GM19395 (cell line): Measurements from ENCODE around the gene BBS2.
A peak's percentile ranks its signal among the peaks of the same experiment; 100 is the strongest.

Experiments used
- ATAC-seq: cut with Tn5 transposase; IDR thresholded peaks from one replicate; pipeline ENCODE4 v1.9.1; 2021; ENCODE audit warnings: mild to moderate bottlenecking, moderate library complexity; ENCODE audit not compliant: unreplicated experiment

The BBS2 gene, protein sequence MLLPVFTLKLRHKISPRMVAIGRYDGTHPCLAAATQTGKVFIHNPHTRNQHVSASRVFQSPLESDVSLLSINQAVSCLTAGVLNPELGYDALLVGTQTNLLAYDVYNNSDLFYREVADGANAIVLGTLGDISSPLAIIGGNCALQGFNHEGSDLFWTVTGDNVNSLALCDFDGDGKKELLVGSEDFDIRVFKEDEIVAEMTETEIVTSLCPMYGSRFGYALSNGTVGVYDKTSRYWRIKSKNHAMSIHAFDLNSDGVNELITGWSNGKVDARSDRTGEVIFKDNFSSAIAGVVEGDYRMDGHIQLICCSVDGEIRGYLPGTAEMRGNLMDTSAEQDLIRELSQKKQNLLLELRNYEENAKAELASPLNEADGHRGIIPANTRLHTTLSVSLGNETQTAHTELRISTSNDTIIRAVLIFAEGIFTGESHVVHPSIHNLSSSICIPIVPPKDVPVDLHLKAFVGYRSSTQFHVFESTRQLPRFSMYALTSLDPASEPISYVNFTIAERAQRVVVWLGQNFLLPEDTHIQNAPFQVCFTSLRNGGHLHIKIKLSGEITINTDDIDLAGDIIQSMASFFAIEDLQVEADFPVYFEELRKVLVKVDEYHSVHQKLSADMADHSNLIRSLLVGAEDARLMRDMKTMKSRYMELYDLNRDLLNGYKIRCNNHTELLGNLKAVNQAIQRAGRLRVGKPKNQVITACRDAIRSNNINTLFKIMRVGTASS

DNA sequence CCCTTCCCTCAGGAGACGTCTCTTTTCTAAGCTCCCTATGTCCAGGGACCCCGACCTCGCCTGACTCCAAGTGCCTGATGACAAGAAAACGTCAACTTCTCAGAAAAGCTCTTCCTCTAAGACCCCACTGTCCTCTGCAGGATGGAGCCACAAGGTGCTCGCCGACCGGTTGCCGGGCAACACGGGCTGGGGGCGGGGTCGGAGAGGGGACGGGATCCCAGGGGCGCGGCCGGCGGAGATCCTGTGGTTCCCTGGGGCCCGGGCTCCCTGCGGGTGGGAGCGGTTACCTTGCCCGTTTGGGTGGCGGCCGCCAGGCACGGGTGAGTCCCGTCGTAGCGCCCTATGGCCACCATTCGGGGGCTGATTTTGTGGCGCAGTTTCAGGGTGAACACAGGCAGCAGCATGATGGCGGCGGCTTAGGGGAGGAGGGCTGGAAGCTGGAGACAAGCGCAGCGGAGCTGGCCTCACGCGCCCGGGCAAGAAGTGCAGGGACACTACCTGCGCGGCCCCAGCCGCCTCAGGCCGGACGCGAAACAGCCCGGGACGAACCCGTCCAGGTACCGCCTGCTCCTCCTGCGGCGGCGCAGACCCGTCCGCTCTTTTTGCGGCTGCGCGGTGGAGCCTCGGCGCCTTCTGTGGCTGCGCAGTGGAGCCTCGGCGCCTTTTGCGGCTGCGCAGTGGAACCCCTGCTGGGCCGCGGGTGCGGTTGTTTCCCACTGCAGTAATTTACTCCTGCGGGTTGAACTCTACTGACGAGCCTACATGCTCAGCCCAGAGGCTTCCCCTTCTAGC lies at the start of gene BBS2:
TSS of gene BBS2 (minus strand) at position 566 of the 792 bp plus-strand sequence. CDS start at position 404, 162 bp downstream.
- peak; percentile 87 for ATAC-seq

DNA sequence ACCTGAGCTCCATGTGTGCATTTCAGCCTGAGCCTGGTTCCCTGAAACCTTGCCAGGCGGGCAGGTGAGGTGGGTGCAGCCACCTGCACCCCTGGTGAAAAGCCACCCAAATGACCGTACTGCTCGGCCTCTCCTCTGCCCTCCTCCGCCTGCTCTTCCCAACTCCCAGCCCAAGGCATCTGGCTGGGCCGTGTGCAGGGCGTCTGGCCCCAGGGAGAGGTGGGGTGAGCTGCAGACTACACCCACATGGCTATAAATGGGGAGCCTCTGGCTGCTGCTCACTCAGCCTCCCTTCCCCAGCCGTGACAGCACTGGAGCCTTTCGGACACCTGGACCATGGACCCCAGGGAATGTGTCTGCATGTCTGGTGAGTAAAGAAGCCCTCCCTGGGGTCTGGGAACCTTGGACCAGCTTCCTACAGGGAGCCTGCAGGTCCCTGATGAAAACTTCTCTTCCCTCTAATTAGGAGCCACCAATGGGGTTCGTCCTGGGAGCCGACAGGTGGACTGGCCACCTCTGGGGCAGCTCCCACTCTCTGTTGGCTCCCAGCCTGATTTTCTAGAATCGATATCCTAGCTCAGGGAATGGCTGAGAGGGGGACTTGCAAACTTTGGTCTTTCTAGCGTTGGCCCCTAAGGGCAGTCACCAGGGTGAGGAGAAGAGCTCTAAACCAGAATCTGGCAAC lies 45.1 kb upstream of the BBS2 start, which contains the start of gene MT4:
TSS of gene MT4 (plus strand) at position 281 of the 685 bp plus-strand sequence. CDS start at position 337, 56 bp downstream.
- no peak for ATAC-seq

DNA sequence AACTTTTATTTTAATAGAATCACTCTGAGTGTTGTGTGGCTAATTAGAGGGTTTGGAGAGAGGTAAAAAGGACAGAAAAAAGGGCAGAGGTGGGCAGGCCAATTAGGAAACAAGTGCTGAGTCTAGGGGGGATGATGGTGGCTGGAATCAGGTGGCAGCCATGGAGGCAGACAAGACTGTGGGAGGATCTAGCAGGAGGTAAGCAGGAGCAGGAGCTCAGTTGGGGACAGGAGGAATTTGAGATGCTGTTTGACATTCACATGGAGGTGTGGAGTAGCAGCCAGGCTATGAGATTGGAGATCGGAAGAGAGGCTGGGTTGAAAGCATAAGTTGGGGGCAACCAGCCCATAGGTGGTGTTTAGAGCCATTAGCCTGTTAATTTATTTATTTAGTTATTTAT lies 41.3 kb upstream of the BBS2 start:
- ATAC-seq: no peak

DNA sequence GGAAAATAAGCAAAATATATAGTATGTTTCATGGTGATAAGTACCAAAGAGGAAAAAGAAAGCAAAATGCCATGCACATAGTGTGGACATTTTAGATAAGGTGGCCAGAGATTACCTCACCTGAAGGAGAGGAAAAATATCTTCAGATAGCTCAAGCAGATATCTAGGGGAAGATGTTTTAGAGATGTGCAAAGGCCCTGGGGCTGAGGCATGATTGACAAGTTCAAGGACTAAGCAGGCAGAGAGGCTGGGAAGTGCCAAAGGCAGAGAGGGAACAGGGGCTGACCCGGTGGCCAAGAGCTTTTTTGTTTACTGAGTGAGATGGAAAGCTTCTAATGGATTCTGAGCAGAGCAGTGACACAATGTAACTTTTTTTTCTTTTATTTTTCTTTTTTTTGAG lies 40.6 kb upstream of the BBS2 start:
- ATAC-seq: no peak

DNA sequence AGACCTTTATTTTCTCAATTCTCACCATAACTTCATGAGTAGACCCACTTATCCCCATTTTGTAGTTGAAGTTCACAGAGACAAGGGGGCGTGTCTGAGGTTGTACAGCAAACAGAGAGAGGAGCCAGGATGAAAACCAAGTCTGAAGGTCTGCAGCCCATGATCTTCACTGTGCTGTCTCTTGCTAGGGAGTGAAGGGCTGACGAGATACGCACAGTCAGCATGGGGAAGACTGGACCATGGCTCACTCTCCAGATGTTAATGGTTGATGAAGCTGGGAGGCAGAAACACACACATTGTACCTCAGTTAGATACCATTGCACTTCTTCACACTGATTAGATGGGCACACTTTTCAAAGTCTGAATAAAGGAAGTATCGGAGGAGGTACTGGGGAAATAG lies 39.3 kb upstream of the BBS2 start:
- no peak for ATAC-seq

DNA sequence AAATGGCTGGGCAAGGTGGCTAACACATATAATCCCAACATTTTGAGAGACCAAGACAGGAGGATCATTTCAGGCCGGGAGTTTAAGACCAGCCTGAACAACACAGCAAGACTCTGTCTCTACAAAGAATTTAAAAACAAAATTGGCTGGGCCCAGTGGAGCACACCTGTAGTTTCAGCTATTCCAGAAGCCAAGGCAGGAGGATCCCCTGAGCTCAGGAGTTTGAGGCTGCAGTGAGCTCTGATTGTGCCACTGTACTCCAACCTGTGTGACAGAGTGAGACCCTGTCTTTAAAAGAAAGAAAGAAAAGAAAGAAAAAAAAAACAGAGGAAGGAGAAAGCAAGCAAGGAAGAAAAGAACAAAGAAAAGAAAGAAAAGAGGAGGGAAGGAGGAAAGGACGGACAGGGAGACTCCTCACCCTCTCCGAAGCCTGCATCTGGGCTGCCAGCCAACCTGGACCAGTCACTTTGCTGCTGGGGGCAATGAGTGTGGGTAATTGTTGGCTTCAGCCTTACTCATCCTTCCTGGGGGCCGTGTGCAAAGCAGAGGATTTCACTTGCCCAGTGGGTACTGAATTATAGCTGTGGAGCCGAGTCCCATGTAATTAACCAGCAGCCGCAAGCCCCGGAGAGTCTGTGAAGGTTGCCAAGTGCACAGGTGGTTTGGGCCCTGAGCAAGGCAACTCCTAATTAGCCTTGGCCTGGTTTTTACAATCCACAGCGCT lies 38.4 kb upstream of the BBS2 start:
- no peak for ATAC-seq

DNA sequence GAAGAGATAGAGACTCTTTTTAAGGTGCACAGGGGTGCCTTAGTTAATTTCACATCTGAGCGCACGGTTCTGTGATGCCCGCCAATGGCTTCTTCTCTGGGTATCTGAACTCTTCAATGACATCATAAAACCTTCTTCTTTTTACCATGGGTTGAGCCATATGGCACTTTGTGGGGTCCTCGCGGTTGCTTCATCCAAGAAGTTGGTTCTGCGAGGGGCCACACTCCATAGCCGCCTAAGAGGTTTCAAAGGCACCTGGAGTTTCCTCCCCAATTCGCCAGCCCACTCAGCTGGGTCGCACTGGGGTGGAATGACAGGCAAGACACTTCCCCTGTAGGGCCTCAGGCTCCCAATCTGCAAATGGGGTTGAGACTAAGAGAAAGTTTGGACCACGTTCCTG lies 34.6 kb upstream of the BBS2 start:
- ATAC-seq: no peak

DNA sequence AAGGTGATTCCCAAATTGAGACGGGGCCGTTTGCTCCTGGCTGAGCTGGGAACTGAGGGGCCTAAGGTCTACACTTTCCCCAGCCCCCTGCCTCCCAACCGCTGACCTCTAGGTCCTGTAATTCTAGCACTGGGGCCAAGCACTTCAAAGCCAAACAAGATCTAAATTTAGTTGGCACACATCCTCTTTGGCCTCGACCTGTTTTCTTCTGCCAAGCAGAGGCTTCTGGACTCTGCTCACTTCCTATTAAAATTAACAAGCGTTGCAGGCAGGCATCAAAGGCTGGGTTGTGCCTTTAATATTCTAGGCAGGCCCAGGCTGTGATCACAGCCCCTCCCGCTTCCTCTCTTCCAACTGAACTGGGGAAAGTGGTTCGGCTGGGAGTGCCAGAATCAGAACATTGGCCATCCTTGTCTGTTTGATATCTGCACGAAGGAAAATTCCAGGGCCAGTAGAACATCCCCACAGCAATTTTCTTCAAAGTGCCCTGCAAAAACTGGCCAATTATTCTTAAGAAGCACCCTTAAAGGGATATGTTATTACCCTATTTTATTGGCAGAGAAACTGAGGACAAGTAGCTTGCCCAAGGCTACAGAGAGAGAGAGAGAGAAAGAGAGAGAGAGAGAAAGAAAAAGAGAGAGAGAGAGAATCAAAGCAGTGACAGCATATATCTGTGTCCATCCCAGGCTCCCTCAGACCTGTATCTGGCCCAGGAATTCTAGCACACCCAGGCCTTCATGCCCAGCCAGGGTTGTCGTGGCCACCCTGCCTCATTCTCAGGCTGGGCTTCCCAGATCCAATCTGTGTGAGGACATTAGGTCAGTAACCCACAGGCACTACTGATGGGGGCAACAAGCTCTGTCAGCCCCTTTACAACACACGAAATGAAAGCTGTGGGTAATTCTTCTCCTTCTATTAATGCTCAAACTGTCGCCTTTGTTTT lies 32.2 kb upstream of the BBS2 start:
- no peak for ATAC-seq

DNA sequence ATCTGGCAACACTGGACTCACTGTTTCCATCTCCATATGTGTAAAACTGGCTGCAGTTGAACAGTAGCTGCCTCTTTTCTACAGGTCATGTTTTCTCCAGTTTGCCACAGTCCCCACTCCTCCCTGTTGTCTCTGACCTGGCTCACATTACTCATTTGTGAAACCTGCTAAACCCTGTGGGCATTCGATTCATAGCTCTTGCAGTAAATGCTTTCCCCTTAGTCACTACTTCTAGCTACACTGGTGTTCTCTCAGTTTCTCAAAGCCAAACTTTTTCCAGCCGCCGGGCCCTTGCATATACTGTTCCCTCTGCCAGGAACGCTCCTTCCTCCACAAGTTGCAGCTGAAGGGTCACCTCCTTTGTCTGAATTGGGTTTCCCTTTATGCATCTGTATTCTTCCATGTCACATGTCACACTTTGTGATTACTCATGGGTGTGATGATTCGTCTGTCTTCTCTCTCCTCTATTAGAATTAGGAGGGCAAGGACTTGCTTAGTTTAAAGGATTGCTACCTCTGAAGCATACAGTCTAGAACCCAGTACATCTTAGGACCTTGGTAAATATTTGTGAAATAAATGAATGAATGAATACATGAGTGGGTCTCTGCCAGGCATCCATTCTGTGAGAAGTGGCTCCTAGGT lies 30.0 kb upstream of the BBS2 start:
- ATAC-seq: no peak

DNA sequence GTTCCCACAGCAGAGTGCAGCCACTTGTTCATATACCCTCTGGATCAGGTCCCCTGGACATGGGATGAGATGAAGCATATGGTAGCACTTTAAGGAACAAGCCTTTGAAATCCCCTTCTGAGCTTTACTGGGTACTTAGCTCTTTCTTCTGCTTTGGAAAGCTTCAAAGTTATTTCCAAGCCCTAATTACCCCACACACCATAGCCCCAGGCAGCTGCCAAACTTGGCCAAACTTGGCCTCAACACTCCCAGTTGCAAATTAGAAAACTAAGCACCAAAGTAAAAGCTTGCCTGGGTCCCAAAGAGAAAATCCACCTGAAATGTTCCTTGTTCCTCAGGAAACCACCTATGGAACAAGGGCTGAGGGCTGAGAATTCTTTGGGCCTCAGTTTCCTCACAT lies 29.3 kb upstream of the BBS2 start:
- ATAC-seq: no peak

DNA sequence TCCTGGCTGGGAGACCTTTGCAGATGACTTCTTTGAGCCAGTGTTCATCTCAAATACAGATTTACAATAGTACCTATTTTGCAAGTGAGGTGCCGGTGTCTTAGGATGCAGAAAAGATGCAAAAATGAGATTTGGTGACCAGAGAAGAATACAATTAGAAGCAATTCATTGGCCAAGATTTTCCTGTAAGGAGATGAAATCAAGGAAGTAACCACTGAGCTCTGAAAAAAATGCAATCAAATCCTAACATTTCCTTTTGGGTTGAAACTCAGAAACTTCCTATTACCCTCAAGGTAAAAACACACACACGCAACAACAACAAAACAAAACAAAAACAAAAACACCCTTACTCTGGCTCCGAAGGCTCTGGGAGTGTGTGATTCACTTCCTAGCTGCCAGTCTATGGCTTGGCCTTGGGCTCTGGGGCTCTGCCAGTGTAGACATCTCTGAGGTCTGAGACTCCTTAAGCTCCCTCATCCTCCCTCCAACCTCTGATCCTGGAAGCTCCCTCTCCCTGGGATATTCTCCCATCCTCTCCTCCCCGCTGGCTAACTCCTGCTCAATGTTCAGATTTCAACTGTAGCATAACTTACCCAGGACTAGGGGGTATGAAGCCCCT lies 28.2 kb upstream of the BBS2 start:
- ATAC-seq: no peak

DNA sequence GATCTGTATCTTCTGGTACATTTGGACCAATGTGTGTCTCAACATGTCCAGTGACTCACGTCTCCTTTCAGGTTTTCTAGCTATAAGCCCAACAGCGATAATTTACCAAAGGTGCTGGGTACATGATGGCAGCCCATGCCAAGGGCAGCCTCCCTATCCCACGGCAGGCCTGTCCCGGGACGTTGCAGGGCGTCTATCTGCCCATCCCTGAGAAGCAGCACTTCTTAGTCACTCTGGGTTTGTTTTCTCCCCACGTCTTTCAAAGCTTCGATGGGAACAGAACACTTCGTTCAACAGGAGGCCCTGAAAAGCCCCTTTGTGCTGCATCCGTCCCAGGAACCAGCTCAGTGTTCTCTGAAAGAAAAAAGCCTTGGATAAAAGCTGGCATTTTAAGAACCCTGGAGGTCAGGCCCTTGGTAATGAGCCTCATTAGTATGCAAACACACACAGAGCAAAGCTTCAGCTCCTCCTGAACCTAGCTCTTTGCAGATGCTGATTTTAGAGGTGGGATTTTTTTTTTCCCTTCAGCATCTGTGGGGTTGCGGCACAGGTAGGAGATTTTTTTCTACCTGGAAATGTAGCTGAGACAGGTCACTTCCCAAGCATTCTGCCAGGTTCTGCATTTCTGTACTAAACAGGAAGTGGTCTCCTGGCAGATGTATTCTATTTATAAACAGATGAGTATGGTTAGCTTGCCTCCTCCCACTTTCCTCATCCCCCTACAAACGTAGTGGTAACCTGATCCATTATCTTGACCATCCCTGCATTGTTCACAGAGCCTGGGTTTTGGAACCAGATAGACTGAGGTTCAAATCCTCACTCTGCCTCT lies 27.5 kb upstream of the BBS2 start:
- ATAC-seq: no peak

DNA sequence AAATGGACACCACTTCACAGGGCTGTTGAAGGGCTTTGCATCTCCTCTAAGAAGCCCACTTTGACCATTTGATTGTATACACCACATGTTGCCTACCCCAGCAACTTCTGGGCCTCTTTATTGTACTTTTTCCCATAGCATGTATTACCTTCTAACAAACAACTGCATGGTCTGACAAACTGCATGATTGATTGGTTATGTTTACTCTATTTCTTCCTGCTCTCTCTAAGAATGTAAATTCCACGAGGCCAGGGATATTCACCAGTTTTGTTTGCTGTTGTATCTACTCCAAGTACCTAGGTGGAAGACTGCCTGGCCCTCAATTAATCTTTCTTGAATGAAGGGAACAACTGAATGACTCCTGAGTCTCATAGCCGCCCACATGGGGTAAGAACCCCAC lies 22.2 kb upstream of the BBS2 start:
- no peak for ATAC-seq

DNA sequence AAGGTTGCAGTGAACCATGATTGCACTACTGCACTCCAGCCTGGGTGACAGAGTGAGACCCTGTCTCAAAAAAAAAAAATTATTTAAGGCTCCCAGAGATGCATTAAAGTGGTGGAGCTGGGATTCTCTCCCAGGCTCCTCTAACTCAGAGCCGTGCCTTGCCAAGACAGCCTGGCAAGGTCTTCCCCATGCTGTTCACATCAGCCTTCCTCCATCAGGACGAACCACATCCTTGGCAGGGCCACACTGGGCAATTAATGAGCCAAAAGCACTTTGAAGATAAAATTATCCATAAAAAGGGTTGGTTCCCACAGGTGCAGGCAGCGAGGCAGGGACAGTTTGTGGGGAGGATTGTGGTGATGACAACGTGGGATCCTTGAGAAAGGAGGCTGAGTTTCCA lies 19.8 kb upstream of the BBS2 start:
- no peak for ATAC-seq

DNA sequence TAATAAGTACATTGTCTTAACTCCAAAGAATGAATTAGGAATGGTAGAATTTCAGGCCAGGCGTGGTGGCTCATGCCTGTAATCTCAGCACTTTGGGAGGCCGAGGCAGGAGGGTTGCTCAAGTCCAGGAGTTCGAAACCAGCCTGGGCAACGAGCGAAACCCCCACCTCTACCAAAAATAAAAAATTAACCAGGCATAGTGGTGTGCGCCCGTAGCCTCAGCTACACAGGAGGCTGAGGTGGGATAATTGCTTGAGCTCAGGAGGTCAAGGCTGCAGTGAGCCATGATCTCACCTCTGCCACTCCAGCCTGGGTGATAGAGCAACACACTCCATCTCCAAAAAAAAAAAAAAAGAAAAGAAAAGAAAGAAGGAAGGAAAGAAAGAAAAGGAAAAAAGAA lies 18.5 kb upstream of the BBS2 start:
- no peak for ATAC-seq

DNA sequence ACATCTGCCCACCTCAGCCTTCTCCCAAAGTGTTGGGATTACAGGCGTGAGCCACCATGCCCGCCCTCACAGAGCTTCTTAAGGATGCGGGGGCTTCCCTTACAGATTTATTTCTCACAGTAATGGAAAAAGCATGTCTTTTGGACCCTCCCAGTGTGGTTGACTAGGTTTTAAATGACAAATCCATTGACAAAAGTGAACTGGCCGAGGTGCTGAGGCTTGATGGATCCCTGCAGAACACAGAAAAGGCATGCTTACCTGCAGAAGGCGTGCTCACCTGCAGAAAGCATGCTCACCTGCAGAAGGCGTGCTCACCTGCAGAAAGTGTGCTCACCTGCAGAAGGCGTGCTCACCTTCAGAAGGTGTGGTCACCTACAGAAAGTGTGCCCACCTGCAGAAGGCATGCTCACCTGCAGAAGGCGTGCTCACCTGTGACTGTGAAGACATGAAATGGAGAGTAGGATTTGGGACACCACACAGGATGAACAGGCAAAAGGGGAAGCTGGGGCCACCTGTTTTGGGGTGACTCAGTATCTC lies 15.1 kb upstream of the BBS2 start:
- no peak for ATAC-seq

DNA sequence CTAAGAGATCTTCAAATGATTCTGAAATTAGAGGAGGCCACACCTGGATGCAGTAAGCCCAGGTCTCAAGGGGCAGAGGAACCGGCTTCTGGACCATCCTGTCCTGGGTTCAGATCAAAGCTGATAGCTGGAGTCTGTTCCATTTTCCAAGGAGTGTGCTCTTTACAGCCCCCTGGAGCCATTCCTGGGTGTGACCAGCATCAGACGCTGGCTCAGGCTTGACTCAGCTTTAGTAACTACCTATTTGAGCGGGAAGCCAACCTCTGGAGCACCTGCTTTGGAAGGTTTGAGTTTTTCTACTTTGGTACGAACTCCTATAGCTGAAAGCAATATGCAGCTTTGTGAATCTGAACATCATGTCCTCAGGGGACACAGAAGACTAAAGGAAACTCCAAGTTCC lies 12.9 kb upstream of the BBS2 start:
- ATAC-seq: no peak
